Stimulated activated CD4-positive, alpha-beta T cell treated with anti-CD3 and anti-CD28 coated beads, Interleukin-2, amount 100 ng/mL, for 24 hours (primary cell): ENCODE measurements around the gene PSMG4.

Source experiments
- DNase-seq, 2 donors: peaks; one replicate each; pipeline ENCODE4 v3.0.0-alpha.2; 2020

Gene PSMG4

GRCh38 chr6:3252369-3252768 lies 6.4 kb upstream of the PSMG4 start:
- no peak for DNase-seq

DNA sequence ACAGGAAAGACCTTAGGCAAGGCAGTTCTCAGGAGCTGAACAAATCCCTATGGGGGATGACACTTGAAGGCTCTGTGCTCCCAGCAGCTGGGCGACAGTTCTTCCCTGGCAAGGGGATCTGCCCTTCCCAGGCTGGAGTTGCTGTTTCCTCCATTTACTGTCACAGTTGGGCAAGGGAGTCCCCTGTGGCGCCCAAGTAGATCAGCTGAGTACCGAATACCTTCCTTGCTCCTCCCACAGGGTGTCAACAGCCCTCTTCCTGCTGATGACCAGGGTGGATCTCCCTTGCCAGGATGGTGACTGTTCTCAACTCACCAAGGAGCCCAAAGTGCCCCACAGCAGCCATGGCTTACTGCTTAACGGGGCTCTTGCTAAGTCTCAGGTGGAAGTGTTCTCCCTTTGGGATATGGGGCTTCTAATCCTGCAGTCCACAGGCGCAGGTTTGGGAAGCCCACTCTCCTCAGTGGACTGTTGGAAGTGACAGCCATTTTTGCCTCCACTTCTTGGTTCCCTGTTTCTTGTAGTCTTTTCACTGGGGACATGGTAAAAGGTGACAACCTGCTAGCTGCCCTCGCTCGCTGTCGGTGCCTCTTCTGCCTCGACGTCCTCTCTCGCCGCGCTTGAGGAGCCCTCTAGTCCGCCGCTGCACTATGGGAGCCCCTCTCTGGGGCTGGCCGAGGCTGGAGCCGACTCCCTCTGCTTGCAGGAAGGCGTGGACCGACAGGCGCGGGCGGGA lies 5.7 kb upstream of the PSMG4 start:
- no peak for DNase-seq

- no peak for DNase-seq
These were observed 5.2 kb upstream of the PSMG4 start for GRCh38 chr6:3253597-3253961.

- no peak for DNase-seq
These were observed 546 bp upstream of the PSMG4 start for GRCh38 chr6:3258201-3258600.

- peak; percentile 45 for DNase-seq
These were observed 778 bp downstream of the PSMG4 start for GRCh38 chr6:3259491-3259958.

DNA sequence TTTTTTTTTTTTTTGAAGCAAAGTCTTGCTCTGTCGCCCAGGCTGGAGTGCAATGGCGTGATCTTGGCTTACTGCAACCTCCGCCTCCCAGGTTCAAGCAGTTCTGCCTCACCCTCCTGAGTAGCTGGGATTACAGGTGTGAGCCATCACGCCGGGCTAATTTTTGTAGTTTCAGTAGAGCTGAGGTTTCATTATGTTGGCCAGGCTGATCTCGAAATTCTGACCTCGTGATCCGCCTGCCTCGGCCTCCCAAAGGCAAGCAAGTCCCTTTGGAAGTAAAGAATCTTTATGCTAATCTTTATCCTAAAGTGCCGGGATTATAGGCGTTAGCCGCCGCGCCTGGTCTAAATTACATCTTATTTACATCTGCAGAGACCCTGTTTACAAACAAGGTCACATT lies 1.5 kb downstream of the PSMG4 start:
- DNase-seq: no peak

DNA sequence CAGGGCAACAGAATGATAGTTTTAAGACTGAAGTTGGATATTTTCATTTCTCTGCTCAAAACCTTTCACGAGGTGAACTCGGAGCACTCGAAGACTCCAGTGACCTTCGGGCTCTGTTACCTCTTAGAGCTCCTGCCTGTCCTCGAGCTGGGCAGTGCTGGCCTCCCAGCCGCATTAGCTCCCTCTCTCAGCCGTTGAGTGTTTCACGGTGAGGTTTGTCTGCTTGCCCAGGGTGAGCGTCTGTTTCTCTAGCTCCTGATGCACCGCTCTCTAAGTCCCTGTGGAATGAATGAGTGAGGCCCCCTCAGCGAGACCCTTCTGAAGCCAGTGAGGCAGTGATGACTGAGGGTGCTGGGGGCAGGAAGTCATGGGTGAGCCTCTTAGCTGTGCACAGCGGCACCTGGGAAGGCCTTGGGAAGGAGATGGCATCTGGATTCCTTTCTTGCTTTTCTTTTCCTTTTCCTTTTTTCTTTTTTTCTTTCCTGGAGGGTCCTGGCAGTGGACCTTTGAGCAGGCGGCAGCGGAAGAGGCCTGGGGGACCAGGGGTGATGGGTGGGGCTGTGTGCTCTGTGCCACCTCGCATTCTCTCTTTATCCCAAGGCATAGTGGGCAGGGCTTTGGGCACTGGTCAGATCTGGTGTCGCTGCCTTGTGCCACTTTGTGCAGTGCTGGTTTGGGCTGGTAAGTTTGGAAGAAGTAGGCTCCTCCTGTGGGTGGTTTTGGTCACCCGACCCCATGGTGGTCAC lies 2.2 kb downstream of the PSMG4 start:
- DNase-seq: no peak

GRCh38 chr6:3261518-3261820 lies 2.7 kb downstream of the PSMG4 start:
- no peak for DNase-seq

- DNase-seq: no peak
These were observed 3.2 kb downstream of the PSMG4 start for GRCh38 chr6:3261921-3262320.

DNA sequence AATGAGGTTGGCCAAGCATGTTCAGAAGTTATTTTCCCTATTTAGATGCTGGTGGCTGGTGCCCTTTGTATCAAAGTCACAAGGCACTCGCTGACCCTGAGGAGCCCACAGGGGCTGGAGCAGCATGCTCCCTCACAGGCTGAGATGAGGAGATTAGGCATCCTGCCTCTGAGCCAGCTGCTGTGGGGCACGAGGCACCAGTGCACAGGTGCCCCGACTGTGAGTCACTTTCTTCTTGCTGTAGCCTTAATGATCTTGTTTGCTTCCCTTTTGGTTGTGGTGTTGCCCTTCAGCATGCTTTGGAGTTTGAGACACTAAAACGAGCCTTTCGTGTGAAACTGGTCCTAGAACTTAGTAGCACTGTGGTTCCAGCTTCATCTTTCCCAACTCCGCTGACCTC lies 4.3 kb downstream of the PSMG4 start:
- DNase-seq: no peak

DNA sequence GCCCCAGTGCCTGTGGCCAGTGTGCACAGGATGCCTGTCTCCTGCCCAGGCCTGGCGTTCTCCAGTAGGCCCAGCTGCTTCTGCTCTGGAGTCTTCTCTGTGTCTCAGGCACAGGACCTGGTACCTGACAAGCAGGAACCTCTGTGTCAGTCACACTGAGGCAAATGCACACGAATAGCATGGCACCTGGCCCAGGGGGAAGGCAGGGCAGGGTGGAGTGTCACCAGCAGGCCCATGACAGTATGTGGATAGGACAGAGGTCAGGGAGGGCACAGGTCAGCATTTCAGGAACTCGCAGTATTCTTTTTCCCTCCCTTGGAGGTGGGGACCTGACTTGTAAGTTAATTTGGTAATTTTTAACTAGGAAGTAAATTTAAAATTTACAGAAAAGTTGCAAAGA lies 5.6 kb downstream of the PSMG4 start:
- DNase-seq: no peak

DNA sequence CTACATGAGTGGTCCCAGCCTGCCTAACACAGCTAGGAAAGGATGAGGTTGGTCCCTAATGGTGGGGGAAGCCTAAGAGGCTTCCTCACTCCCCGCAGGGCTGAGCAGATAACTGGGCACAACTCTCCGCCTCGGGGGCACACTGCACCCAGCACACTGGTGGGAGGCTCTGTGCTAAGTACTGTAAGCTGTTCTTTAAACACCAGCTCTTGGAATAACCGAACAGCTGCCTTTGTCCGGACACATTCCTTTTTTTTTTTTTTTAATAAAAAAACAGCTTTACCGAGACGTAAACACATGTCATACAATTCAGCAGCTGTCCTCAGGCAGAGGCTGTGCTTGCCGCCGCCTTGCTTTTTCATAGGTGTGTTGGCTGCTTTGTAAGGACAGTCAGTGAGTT lies 6.9 kb downstream of the PSMG4 start:
- DNase-seq: no peak

GRCh38 chr6:3266170-3266569 lies 7.4 kb downstream of the PSMG4 start:
- no peak for DNase-seq

DNA sequence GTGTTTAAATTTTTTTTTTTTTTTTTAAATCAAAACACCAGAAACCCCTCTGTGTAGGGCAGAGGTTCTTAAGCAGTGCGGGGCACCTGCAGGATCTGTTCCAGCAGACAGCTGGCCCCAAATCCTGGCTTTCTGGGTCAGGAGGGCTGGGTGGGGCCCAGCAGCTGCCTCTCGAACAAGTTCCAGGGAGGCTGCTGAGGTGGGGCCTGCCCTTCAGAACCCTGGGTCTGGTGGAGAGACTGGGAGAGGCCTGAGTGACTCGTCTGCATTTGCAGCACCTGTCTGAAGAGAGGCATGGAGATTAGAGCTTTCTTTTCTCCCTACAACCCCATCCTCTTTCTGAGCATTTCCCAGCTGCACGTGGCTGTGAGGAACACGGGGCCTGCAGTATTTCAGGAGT lies 8.4 kb downstream of the PSMG4 start:
- no peak for DNase-seq

DNA sequence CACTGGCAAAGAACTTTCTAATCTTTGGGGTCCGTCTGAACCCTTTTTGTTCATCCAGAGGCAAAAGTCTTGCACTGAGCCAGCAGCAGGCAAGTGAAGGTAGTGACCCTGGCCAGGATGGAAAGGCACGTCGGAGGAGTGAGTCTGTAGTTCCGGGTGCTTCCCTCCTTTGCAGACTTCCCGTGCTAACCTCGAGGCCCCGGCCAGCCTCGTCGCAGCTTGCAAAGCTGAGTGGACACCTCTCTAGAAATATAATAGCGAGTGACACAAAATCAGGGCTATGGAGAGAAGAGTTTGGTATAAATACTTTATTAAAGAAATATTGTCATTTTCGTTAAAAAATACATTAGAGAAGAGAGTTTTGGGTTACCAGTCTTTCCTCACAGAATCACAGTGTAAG lies 9.9 kb downstream of the PSMG4 start:
- no peak for DNase-seq

DNA sequence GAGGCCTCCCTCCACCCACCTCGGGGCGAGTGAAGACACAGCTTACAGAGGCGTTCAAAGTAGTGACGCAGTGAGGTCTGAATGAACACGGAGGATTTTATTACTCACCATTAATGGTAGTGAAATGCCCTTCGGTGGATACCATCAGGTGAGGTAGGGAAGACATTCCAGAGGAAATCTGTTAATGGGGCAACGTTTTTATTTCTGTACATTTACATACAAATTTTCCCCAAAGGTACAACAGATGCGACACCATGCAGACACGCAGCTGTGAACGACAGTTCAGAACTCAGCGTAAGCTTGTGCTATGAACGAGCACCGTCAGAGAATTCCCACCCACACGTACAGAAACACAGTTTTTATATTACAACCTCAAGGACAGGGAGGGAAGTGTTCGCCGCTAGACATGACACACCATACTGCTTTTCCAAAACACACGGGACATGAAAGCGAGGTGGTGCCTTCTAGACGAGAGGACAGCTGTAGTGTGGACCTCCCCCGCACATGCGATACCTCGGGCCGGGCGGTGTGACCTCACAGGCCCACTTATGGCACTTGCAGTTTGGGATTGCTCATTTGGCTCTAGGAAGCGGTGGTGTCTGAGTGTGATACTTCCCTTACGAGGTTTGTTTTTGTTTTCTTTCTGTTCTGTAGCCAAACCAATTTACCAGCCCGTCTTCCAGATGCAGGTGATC lies 10.7 kb downstream of the PSMG4 start:
- peak; percentile 27 to 32 for DNase-seq

- no peak for DNase-seq
These were observed 11.5 kb downstream of the PSMG4 start for GRCh38 chr6:3270258-3270657.

DNA sequence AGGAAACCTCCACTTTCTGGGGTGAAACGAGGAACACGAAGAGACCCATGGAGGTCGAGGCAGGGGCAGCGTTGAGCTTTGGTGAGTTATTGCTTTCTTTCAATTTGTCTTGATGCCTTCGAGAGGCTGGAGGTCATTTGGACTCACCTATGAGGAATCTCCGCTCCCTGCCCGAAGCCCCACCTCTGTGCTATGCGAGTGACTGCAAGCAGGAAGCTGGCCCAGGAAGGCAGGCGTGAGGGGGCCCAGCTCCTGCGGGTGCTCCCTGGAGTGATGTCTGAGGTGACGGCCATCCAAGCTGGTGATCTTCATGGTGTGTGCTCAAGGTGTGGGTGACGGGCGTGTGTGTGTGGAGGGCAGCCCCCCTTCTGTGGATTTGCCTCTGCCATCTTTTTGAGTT lies 13.0 kb downstream of the PSMG4 start:
- no peak for DNase-seq

DNA sequence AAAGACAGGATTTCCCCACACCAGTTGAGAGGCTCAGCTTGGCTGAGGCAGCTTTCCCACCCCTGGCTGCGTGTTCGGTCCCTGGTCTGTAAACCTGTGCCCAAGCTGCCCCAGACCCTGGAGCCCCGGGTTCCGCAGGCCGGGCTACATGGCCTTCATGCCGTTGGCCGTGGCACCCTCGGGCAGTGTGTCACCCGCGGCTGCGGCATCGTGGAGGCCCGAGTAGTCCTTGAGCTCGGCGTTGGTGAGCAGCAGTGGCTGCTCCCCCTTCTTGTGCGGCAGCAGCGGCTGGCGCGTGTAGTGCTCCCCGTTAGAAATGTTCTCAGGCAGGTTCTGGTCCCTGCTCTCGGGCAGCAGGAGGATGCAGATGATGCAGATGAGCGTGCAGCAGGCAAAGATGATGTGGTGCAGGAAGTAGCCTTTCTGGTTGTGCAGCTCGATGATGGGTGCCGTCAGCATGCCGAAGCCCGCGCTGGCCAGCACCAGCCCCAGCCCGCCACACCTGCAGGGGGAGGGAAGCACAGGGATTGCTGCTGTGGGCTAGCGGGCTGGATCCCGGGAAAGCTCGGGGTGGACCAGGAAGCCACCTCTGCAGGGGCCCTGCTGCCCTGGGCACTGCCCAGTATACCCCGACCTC lies 14.3 kb downstream of the PSMG4 start:
- DNase-seq: no peak

- no peak for DNase-seq
These were observed 15.2 kb downstream of the PSMG4 start for GRCh38 chr6:3273707-3274521.

- no peak for DNase-seq
These were observed 17.7 kb downstream of the PSMG4 start for GRCh38 chr6:3276174-3277167.

- no peak for DNase-seq
These were observed 18.5 kb downstream of the PSMG4 start for GRCh38 chr6:3277251-3277650.
